ENCODE measurements around the gene NXNL1. TPM values are rescaled to one million over a fixed set of nuclear protein-coding genes. Genes with fewer than 3 reads are reported as not detected.

Gene NXNL1
- total and polyA plus RNA-seq, 2 of the 8 experiments (the other 6 are each of a cell fraction or from before 2014, with no cell fraction given) = not detected

DNA sequence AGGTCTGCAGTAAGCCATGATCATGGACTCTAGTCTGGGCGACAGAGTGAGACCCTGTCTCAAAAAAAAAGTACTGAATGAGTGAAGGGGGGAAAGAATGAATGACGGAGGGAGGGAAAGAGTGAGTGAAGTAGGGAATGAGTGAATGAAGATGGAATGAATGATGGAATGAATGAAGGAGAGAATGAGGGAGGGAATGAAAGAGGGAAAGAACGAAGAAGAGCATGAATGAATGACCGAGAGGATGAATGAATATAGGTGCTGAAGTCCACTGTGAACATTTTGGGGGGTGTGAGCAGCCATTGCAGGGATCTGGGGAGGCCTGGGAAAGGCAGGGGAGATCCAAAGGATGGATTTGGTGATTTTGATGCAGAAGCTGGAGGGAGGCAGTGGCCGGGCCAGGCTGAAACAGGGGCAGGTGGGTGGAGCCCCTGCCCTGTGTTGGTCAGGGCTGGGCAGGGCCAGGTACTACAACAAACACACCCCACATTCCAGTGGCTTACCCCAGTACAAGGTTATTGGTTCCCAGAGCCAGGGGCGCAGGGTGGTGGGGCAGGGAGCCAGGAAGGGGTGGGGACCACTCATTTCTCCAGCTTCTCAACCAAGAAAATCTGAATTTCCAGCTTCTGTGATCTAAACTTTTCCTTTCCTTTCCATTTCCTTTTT lies 23.9 kb upstream of the NXNL1 start:
- no peaks in the 10 kb centered on the region for H3K9me3 ChIP-seq (ENCODE audit: insufficient read depth in 2 of 2, low read depth in 1 of 2, low read length in 1 of 2)
- H2BK20ac ChIP-seq (ENCODE audit: low read length) = no peak overlapping the region
- DNase-seq (ENCODE audit: low read depth in 1 of 2, low spot score in 2 of 2) = no peak
- no peak overlapping the region for H3K9ac ChIP-seq (replicated peaks in 1 of 4; ENCODE audit: extremely low read depth in 1 of 4, low read depth in 3 of 4, low read length in 3 of 4)
- H4K5ac ChIP-seq (ENCODE audit: insufficient read length, low read depth, low read length) = no peak overlapping the region
- H2AK5ac ChIP-seq (ENCODE audit: low read depth, low read length) = no peak overlapping the region
- H3K4me1 ChIP-seq (replicated peaks in 1 of 4; ENCODE audit: control insufficient read depth in 3 of 4, insufficient read depth in 4 of 4, low read length in 3 of 4) = peaks cover under 1 to 19% (median 15%) of the 10 kb centered on the region in 4 experiments
- H3K14ac ChIP-seq (ENCODE audit: insufficient read length) = no peak overlapping the region
- no peak overlapping the region for H3K4me3 ChIP-seq (ENCODE audit: extremely low read depth in 1 of 4, insufficient read depth in 2 of 4, low read depth in 3 of 4, low read length in 4 of 4)
- 74 to 100% methylated on average over 2 to 6 of the region's 6 CpGs for WGBS, 2 experiments (ENCODE audit: extremely low coverage in 1 of 2, insufficient coverage in 1 of 2, insufficient read length in 1 of 2, insufficient replicate concordance in 2 of 2, low coverage in 1 of 2, low lambda C conversion rate in 2 of 2, missing lambda C conversion rate in 1 of 2)
- H3K4me2 ChIP-seq (ENCODE audit: insufficient read depth in 1 of 2, low read depth in 2 of 2, low read length in 2 of 2) = no peak overlapping the region
- H3K27me3 ChIP-seq (replicated peaks in 1 of 4; ENCODE audit: control insufficient read depth in 3 of 4, extremely low read depth in 1 of 4, insufficient read depth in 3 of 4, low read length in 3 of 4) = no peaks in the 10 kb centered on the region
- no peak overlapping the region for H4K8ac ChIP-seq (ENCODE audit: extremely low read depth, insufficient read depth, low read length)
- H3K18ac ChIP-seq (ENCODE audit: extremely low read depth, low read length) = no peak overlapping the region; the same call in 1 of the 2 replicates
- CTCF ChIA-PET (ENCODE audit: partially characterized antibody) = no interaction called here
- H3K79me1 ChIP-seq (ENCODE audit: low read depth, low read length) = no peaks in the 10 kb centered on the region; the same call in 1 of the 2 replicates
- no peaks in the 10 kb centered on the region for H3K79me2 ChIP-seq (ENCODE audit: control insufficient read depth in 1 of 2, insufficient read depth in 2 of 2, low read length in 2 of 2)
- peaks cover 6% of the 10 kb centered on the region for H3K23me2 ChIP-seq (ENCODE audit: low read depth, low read length)
- no peak for FAIRE-seq
- POLR2A ChIA-PET (ENCODE audit: partially characterized antibody) = no interaction called here
- no peak overlapping the region for H2BK12ac ChIP-seq (ENCODE audit: low read depth, low read length)
- no peak overlapping the region for H2AFZ ChIP-seq (ENCODE audit: low read length)
- no peak overlapping the region for H4K91ac ChIP-seq (replicated peaks; ENCODE audit: insufficient read length, low read length)
- no peak overlapping the region for H3K56ac ChIP-seq (replicated peaks; ENCODE audit: insufficient read length, low read depth, low read length)
- no peak overlapping the region for H3K4ac ChIP-seq (replicated peaks; ENCODE audit: insufficient read length, low read depth, low read length)
- TF ChIP-seq NRF1 (IDR thresholded peaks at IDR 0.05; ENCODE audit: low read depth, low read length) (no peak), BACH1 (IDR thresholded peaks at IDR 0.05; ENCODE audit: low read length) (no peak), TEAD4 (IDR thresholded peaks at IDR 0.05; ENCODE audit: low read depth, low read length) (no peak), CEBPB (IDR thresholded peaks at IDR 0.05; ENCODE audit: low read depth, low read length) (no peak), CREB1 (IDR thresholded peaks at IDR 0.05) (no peak), RFX5 (IDR thresholded peaks at IDR 0.05; ENCODE audit: borderline replicate concordance, low read depth, low read length) (no peak), CBX8 (IDR thresholded peaks at IDR 0.05; ENCODE audit: borderline replicate concordance, low read depth, low read length) (no peak), SUZ12 (IDR thresholded peaks at IDR 0.05; ENCODE audit: low read length) (no peak)
- TF ChIP-seq, protein P1, sequence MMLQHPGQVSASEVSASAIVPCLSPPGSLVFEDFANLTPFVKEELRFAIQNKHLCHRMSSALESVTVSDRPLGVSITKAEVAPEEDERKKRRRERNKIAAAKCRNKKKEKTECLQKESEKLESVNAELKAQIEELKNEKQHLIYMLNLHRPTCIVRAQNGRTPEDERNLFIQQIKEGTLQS (IDR thresholded peaks at IDR 0.05; ENCODE audit: insufficient read depth, low read depth, low read length) = no peak
- H3K23ac ChIP-seq (ENCODE audit: insufficient read length) = no peak overlapping the region
- H2BK5ac ChIP-seq (ENCODE audit: low read depth, low read length) = no peak overlapping the region
- H3K27ac ChIP-seq (ENCODE audit: low read depth, low read length) = no peak overlapping the region
- H2BK120ac ChIP-seq (replicated peaks; ENCODE audit: low read depth, low read length) = no peak overlapping the region
- no peaks in the 10 kb centered on the region for H3K36me3 ChIP-seq (ENCODE audit: control insufficient read depth in 2 of 4, insufficient read depth in 4 of 4, low read length in 3 of 4)
- H4K20me1 ChIP-seq (replicated peaks in 1 of 2; ENCODE audit: control insufficient read depth in 1 of 2, insufficient read depth in 2 of 2, low read length in 2 of 2) = no peaks in the 10 kb centered on the region
- H2BK15ac ChIP-seq (ENCODE audit: low read length) = no peak overlapping the region

All from H1 (cell line).